H9 (cell line): ENCODE data around the gene THAP4. TPM values are rescaled to one million over a fixed set of nuclear protein-coding genes. Genes with fewer than 3 reads are reported as not detected.

Experiments used
- DNase-seq: peaks from one replicate; pipeline ENCODE4 v3.0.0-alpha.2; 2017
- H2AFZ ChIP-seq: one replicate; pipeline ENCODE4 v1.6.1; 2013; ENCODE audit warnings: mild to moderate bottlenecking, low read length, control low read depth, moderate library complexity
- H2AK5ac ChIP-seq: 2 replicates; pipeline ENCODE4 v1.6.1; 2013; ENCODE audit warnings: low read length, control low read depth, mixed read lengths; ENCODE audit not compliant: insufficient read length
- H2BK120ac ChIP-seq: one replicate; pipeline ENCODE4 v1.6.1; 2013; ENCODE audit warnings: low read depth, mild to moderate bottlenecking, low read length, control low read depth, inconsistent platforms; ENCODE audit not compliant: poor library complexity, severe bottlenecking
- H2BK12ac ChIP-seq: 2 replicates; pipeline ENCODE4 v1.6.1; 2013; ENCODE audit warnings: low read length, control low read depth, mixed read lengths, low read depth; ENCODE audit not compliant: insufficient read length
- H2BK15ac ChIP-seq: 2 replicates; pipeline ENCODE4 v1.6.1; 2013; ENCODE audit warnings: low read depth, low read length, control low read depth
- H2BK20ac ChIP-seq: one replicate; pipeline ENCODE4 v1.6.1; 2013; ENCODE audit warnings: low read depth, mild to moderate bottlenecking, low read length, control low read depth, inconsistent platforms; ENCODE audit not compliant: poor library complexity, severe bottlenecking
- H2BK5ac ChIP-seq: 2 replicates; pipeline ENCODE4 v1.6.1; 2013; ENCODE audit warnings: low read length, control low read depth, mixed read lengths; ENCODE audit not compliant: insufficient read length
- H3K14ac ChIP-seq: 2 replicates; pipeline ENCODE4 v1.6.1; 2013; ENCODE audit warnings: low read length, control low read depth; ENCODE audit not compliant: insufficient read depth
- H3K18ac ChIP-seq: 2 replicates; pipeline ENCODE4 v1.6.1; 2013; ENCODE audit warnings: low read depth, mild to moderate bottlenecking, mixed read lengths, low read length, control low read depth; ENCODE audit not compliant: insufficient read length
- H3K23ac ChIP-seq: 2 replicates; pipeline ENCODE4 v1.6.1; 2013; ENCODE audit warnings: low read length, control low read depth, mixed read lengths, low read depth; ENCODE audit not compliant: insufficient read length
- H3K23me2 ChIP-seq: 2 replicates; pipeline ENCODE4 v1.6.1; 2013; ENCODE audit warnings: low read depth, mild to moderate bottlenecking, mixed read lengths, low read length, control low read depth; ENCODE audit not compliant: insufficient read length, poor library complexity, severe bottlenecking
- H3K27ac ChIP-seq: 2 replicates; pipeline ENCODE4 v1.5.1; 2013; ENCODE audit warnings: low read length, control low read depth, mixed read lengths, low read depth; ENCODE audit not compliant: insufficient read length
- H3K27me3 ChIP-seq: 2 replicates; pipeline ENCODE4 v1.6.1; 2013; ENCODE audit warnings: low read length, control low read depth, inconsistent platforms; ENCODE audit not compliant: insufficient read depth
- H3K4ac ChIP-seq: 2 replicates; pipeline ENCODE4 v1.6.1; 2013; ENCODE audit warnings: low read depth, mild to moderate bottlenecking, control low read depth, inconsistent platforms, low read length, moderate library complexity
- H3K4me1 ChIP-seq: 2 replicates; pipeline ENCODE4 v1.6.1; 2013; ENCODE audit warnings: low read length, control low read depth, inconsistent platforms; ENCODE audit not compliant: insufficient read depth
- H3K4me2 ChIP-seq: 2 replicates; pipeline ENCODE4 v1.6.1; 2013; ENCODE audit warnings: low read length, control low read depth, mixed read lengths; ENCODE audit not compliant: insufficient read length, insufficient read depth
- H3K56ac ChIP-seq: 2 replicates; pipeline ENCODE4 v1.6.1; 2013; ENCODE audit warnings: low read depth, mild to moderate bottlenecking, mixed read lengths, low read length, control low read depth; ENCODE audit not compliant: insufficient read length
- H3K79me1 ChIP-seq: 2 replicates; pipeline ENCODE4 v1.6.1; 2013; ENCODE audit warnings: low read depth, mild to moderate bottlenecking, moderate library complexity, low read length, control low read depth, inconsistent platforms; ENCODE audit not compliant: insufficient read depth, poor library complexity, severe bottlenecking
- H3K79me2 ChIP-seq: 2 replicates; pipeline ENCODE4 v1.6.1; 2013; ENCODE audit warnings: low read length, control low read depth, inconsistent platforms; ENCODE audit not compliant: insufficient read depth
- H3K9ac ChIP-seq: 2 replicates; pipeline ENCODE4 v1.6.1; 2013; ENCODE audit warnings: low read length, control low read depth, mixed read lengths; ENCODE audit not compliant: insufficient read length; ENCODE audit errors: extremely low read depth
- H3K9me3 ChIP-seq: one replicate; pipeline ENCODE4 v1.6.1; 2013; ENCODE audit warnings: low read depth, low read length, inconsistent platforms; ENCODE audit not compliant: control insufficient read depth
- H3T11ph ChIP-seq: one replicate; pipeline ENCODE4 v1.6.1; 2013; ENCODE audit warnings: mild to moderate bottlenecking, low read length, control low read depth, inconsistent platforms
- H4K20me1 ChIP-seq: one replicate; pipeline ENCODE4 v1.6.1; 2013; ENCODE audit not compliant: control insufficient read depth, insufficient read length, insufficient read depth
- H4K5ac ChIP-seq: 2 replicates; pipeline ENCODE4 v1.6.1; 2013; ENCODE audit warnings: low read depth, mild to moderate bottlenecking, mixed read lengths, low read length, control low read depth; ENCODE audit not compliant: insufficient read length
- H4K8ac ChIP-seq: replicated peaks from 2 replicates; pipeline ENCODE4 v1.6.1; 2013; ENCODE audit warnings: low read length, control low read depth, mixed read lengths, low read depth; ENCODE audit not compliant: insufficient read length
- H4K91ac ChIP-seq: 2 replicates; pipeline ENCODE4 v1.6.1; 2013; ENCODE audit warnings: low read depth, mild to moderate bottlenecking, moderate library complexity, mixed read lengths, low read length, control low read depth; ENCODE audit not compliant: insufficient read length
- H3K27ac Mint-ChIP-seq, 3 experiments: 2 replicates in 2 of 3; 3 replicates in 1 of 3; pipeline ENCODE4 v1.8.0; 2020 to 2021; ENCODE audit warnings: mixed read lengths in 3 of 3, mild to moderate bottlenecking in 1 of 3, moderate library complexity in 1 of 3
- H3K27me3 Mint-ChIP-seq: 2 replicates; pipeline ENCODE4 v1.8.0; 2021; ENCODE audit warnings: low read depth, mild to moderate bottlenecking, moderate library complexity, mixed read lengths
- H3K36me3 Mint-ChIP-seq, 3 experiments: 2 replicates in 2 of 3; 3 replicates in 1 of 3; pipeline ENCODE4 v1.8.0; 2020 to 2021; ENCODE audit warnings: low read depth in 3 of 3, mixed read lengths in 3 of 3; ENCODE audit not compliant: insufficient read depth in 1 of 3
- H3K4me1 Mint-ChIP-seq, 2 experiments: 2 replicates each; pipeline ENCODE4 v1.8.0; 2020; ENCODE audit warnings: mixed read lengths in 2 of 2
- H3K4me3 Mint-ChIP-seq, 2 experiments: 2 replicates in 1 of 2; 3 replicates in 1 of 2; pipeline ENCODE4 v1.8.0; 2020 to 2021; ENCODE audit warnings: mild to moderate bottlenecking in 2 of 2, mixed read lengths in 2 of 2, moderate library complexity in 1 of 2
- H3K9me3 Mint-ChIP-seq, 2 experiments: 2 replicates in 1 of 2; 3 replicates in 1 of 2; pipeline ENCODE4 v1.8.0; 2020; ENCODE audit warnings: mild to moderate bottlenecking in 2 of 2, mixed read lengths in 2 of 2, moderate library complexity in 1 of 2
- CTCF ChIP-seq: fragments of 200-600 bp; sonication (generic); conservative IDR thresholded peaks from 3 replicates; pipeline ENCODE4 v1.8.0; 2021; ENCODE audit warnings: antibody characterized with exemption, mild to moderate bottlenecking
- WGBS: extraction: QIAGEN DNeasy Blood & Tissue Kit; methylation state at CpG from one replicate; pipeline ENCODE4 v1.1.7; 2013; ENCODE audit warnings: missing lambda C conversion rate, low lambda C conversion rate, mixed read lengths; ENCODE audit not compliant: insufficient read length; ENCODE audit errors: extremely low coverage; 5-methylcytosine and 5-hydroxymethylcytosine counted together
- total RNA-seq: library from RNA; stranded (reverse); gene quantifications from 2 replicates; pipeline ENCODE4 v1.2.1, GENCODE V29; 2021

The THAP4 gene
- total RNA-seq, 1 experiment from 2014 or later, result 70.6 TPM

GRCh38 chr2:241547781-241548450, 89.0 kb downstream of the THAP4 start:
- peaks cover 12% of the 10 kb centered on the region for H3K27me3 Mint-ChIP-seq
- peaks cover 2% of the 10 kb centered on the region; the same call in 1 of the 2 replicates for H3K27me3 ChIP-seq

More at GRCh38 chr2:241547781-241548450, 89.0 kb downstream of the THAP4 start:
- Histone ChIP-seq H3K4me1 (no peaks in the 10 kb centered on the region), H2BK5ac (no peak overlapping the region), H3K4me2 (no peak overlapping the region), H3K23ac (no peak overlapping the region), H3K79me2 (no peaks in the 10 kb centered on the region), H3K4ac (no peak overlapping the region), H3K18ac (no peak overlapping the region), H3K23me2 (no peaks in the 10 kb centered on the region), H4K91ac (no peak overlapping the region), H2BK20ac (no peak overlapping the region), H3K9ac (no peak overlapping the region), H2AFZ (no peak overlapping the region), H2BK15ac (no peak overlapping the region), H3K27ac (no peak overlapping the region), H4K8ac (no peak overlapping the region), H2BK12ac (no peak overlapping the region), H3K56ac (no peak overlapping the region), H2BK120ac (no peak overlapping the region), H2AK5ac (no peak overlapping the region), H3K79me1 (no peaks in the 10 kb centered on the region), H3K9me3 (no peaks in the 10 kb centered on the region), H4K20me1 (no peaks in the 10 kb centered on the region), H3T11ph (no peak overlapping the region), H4K5ac (no peak overlapping the region), H3K14ac (no peak overlapping the region)
- no peak overlapping the region for H3K27ac Mint-ChIP-seq
- peaks cover 0 to 7% of the 10 kb centered on the region in 2 experiments; a peak in 1 of 4 replicates for H3K4me1 Mint-ChIP-seq
- DNase-seq, result peak; percentile 21
- no CpG with 5 or more reads among the region's 16 CpGs for WGBS
- no peak for TF ChIP-seq CTCF
- H3K4me3 Mint-ChIP-seq, result no peak overlapping the region; a peak in 1 of 5 replicates
- no peaks in the 10 kb centered on the region for H3K9me3 Mint-ChIP-seq
- H3K36me3 Mint-ChIP-seq, result no peaks in the 10 kb centered on the region
